HepG2 (cell line): Measurements from ENCODE around the gene GNB1. TPM values are rescaled to one million over a fixed set of nuclear protein-coding genes. Genes with fewer than 3 reads are reported as not detected.

Source experiments
- CEBPB ChIP-seq: IDR thresholded peaks from 2 replicates; pipeline ENCODE4 v1.6.1; 2011; ENCODE audit warnings: low read depth, low read length, improper control_type of control experiment, borderline replicate concordance
- CEBPG ChIP-seq: IDR thresholded peaks from 2 replicates; pipeline ENCODE4 v1.6.1; 2016
- EZH2 ChIP-seq: conservative IDR thresholded peaks from 2 replicates; pipeline ENCODE4 v1.6.1; 2012; ENCODE audit warnings: mild to moderate bottlenecking, low read depth, low read length, moderate library complexity
- HDAC1 ChIP-seq: sonication (generic); formaldehyde crosslinking; IDR thresholded peaks from 2 replicates; pipeline ENCODE4 v1.5.1; 2020; ENCODE audit warnings: mild to moderate bottlenecking, missing genetic modification reagents
- HDAC2 ChIP-seq: sonication (generic); formaldehyde crosslinking; IDR thresholded peaks from 2 replicates; pipeline ENCODE4 v1.4.0; 2020; ENCODE audit warnings: missing genetic modification reagents
- HNRNPLL ChIP-seq: fragments of 200-400 bp; formaldehyde crosslinking; IDR thresholded peaks from 2 replicates; pipeline ENCODE4 v1.6.1; 2017; ENCODE audit warnings: mild to moderate bottlenecking, low read depth, low read length; ENCODE audit not compliant: poor library complexity, severe bottlenecking
- IRF9 ChIP-seq: sonication (generic); formaldehyde crosslinking; IDR thresholded peaks from 2 replicates; pipeline ENCODE4 v1.8.0; 2022; ENCODE audit warnings: missing genetic modification reagents, mild to moderate bottlenecking, borderline replicate concordance
- MYC ChIP-seq: sonication (generic); formaldehyde crosslinking; IDR thresholded peaks from 2 replicates; pipeline ENCODE4 v1.9.0; 2021; ENCODE audit warnings: missing genetic modification reagents, borderline replicate concordance
- NCOA2 ChIP-seq: sonication (generic); formaldehyde crosslinking; IDR thresholded peaks from 2 replicates; pipeline ENCODE4 v1.8.0; 2022; ENCODE audit warnings: inconsistent platforms
- NFYC ChIP-seq: IDR thresholded peaks from 2 replicates; pipeline ENCODE4 v1.6.1; 2016; ENCODE audit warnings: missing genetic modification reagents, missing compliant biosample characterization
- PATZ1 ChIP-seq: sonication (generic); formaldehyde crosslinking; IDR thresholded peaks from 2 replicates; pipeline ENCODE4 v1.4.0; 2020; ENCODE audit warnings: missing genetic modification reagents
- RXRA ChIP-seq: sonication (generic); formaldehyde crosslinking; IDR thresholded peaks from 2 replicates; pipeline ENCODE4 v1.5.1; 2020; ENCODE audit warnings: missing genetic modification reagents
- SAP130 ChIP-seq: IDR thresholded peaks from 2 replicates; pipeline ENCODE4 v1.6.1; 2016; ENCODE audit warnings: low read depth
- SNAI1 ChIP-seq: sonication (generic); formaldehyde crosslinking; IDR thresholded peaks from 2 replicates; pipeline ENCODE4 v1.5.0; 2020; ENCODE audit warnings: mild to moderate bottlenecking, missing genetic modification reagents, borderline replicate concordance
- STAG1 ChIP-seq: sonication (generic); formaldehyde crosslinking; IDR thresholded peaks from 2 replicates; pipeline ENCODE4 v1.4.0; 2020; ENCODE audit warnings: missing genetic modification reagents
- TEAD3 ChIP-seq: optimal IDR thresholded peaks from 2 replicates; pipeline ENCODE3; 2016; ENCODE audit warnings: borderline replicate concordance
- TFDP2 ChIP-seq: sonication (generic); formaldehyde crosslinking; IDR thresholded peaks from 2 replicates; pipeline ENCODE4 v1.4.0; 2020; ENCODE audit warnings: missing genetic modification reagents
- ZBTB2 ChIP-seq: sonication (generic); formaldehyde crosslinking; IDR thresholded peaks from 2 replicates; pipeline ENCODE4 v1.8.0; 2022; ENCODE audit warnings: low read depth, missing genetic modification reagents
- ZBTB39 ChIP-seq: sonication (generic); formaldehyde crosslinking; IDR thresholded peaks from 2 replicates; pipeline ENCODE4 v1.5.0; 2020; ENCODE audit warnings: missing genetic modification reagents
- ZNF136 ChIP-seq: sonication (generic); formaldehyde crosslinking; IDR thresholded peaks from 2 replicates; pipeline ENCODE4 v1.8.1; 2022; ENCODE audit warnings: low read depth, mild to moderate bottlenecking, moderate library complexity, missing genetic modification reagents
- ZNF33A ChIP-seq: sonication (generic); formaldehyde crosslinking; IDR thresholded peaks from 2 replicates; pipeline ENCODE4 v1.5.1; 2020; ENCODE audit warnings: missing genetic modification reagents, mild to moderate bottlenecking, moderate library complexity, borderline replicate concordance
- ZNF564 ChIP-seq: sonication (generic); formaldehyde crosslinking; IDR thresholded peaks from 2 replicates; pipeline ENCODE4 v1.8.1; 2023; ENCODE audit warnings: mild to moderate bottlenecking, missing genetic modification reagents
- ZNF572 ChIP-seq: sonication (generic); formaldehyde crosslinking; IDR thresholded peaks from 2 replicates; pipeline ENCODE4 v1.5.1; 2020; ENCODE audit warnings: mild to moderate bottlenecking, missing genetic modification reagents
- ZNF607 ChIP-seq: sonication (generic); formaldehyde crosslinking; IDR thresholded peaks from 2 replicates; pipeline ENCODE4 v1.5.1; 2020; ENCODE audit warnings: missing genetic modification reagents, mild to moderate bottlenecking, borderline replicate concordance
- polyA plus RNA-seq, 8 experiments: library from polyadenylated mRNA; depleted of rRNA in 3 of 8; stranded (reverse) in 7 of 8; unstranded in 1 of 8; fragments of >200 nt; fragmentation: Illumina TruSeq in 4 of 8; extraction: Trizol in 4 of 8; gene quantifications; 2 replicates each; pipeline versions ENCODE4 v1.2.1 to v1.2.3, GENCODE V29; 2011 to 2016; ENCODE audit warnings: low read depth in 4 of 8, missing spikeins in 1 of 8, mixed read lengths in 1 of 8; ENCODE audit not compliant: insufficient read depth in 1 of 8
- total RNA-seq, 5 experiments: library from RNA; depleted of rRNA; stranded (reverse); fragments of >200 nt; fragmentation: Illumina TruSeq; extraction: Trizol; gene quantifications; 2 replicates each; pipeline ENCODE4 v1.2.3, GENCODE V29; 2016; ENCODE audit warnings: low read depth in 1 of 5

Gene GNB1
- total and polyA plus RNA-seq, 2 of the 13 experiments (the other 11 are each of a cell fraction or from before 2014, with no cell fraction given), result 66.2 to 327 TPM

GRCh38 chr1:1918901-1919303 lies 28.0 kb upstream of the GNB1 start, which contains the start of gene TMEM52 (continued):
- TF ChIP-seq ZNF572 (no peak), HDAC1 (CRISPR knock-in tag) (peak; percentile 55), ZBTB39 (CRISPR knock-in tag) (0 out of 2 replicates have a peak, but pooled peaks have one; percentile 10), HNRNPLL (no peak), MYC (CRISPR knock-in tag) (peak; percentile 67; the same call in 1 of the 2 replicates), RXRA (CRISPR knock-in tag) (no peak), TEAD3 (CRISPR knock-in tag) (no peak), PATZ1 (CRISPR knock-in tag) (peak; percentile 56; the same call in 1 of the 2 replicates), STAG1 (CRISPR knock-in tag) (peak; percentile 13), SAP130 (CRISPR knock-in tag) (peak; percentile 5; the same call in 1 of the 2 replicates), ZNF136 (CRISPR knock-in tag) (no peak), ZBTB2 (peak; percentile 57; the same call in 1 of the 2 replicates), NFYC (no peak), EZH2 (no peak), NCOA2 (no peak), CEBPB (no peak), HDAC2 (no peak), SNAI1 (CRISPR knock-in tag) (no peak), ZNF33A (no peak), IRF9 (CRISPR knock-in tag) (peak; percentile 76; the same call in 1 of the 2 replicates), ZNF607 (CRISPR knock-in tag) (peak; percentile 45; the same call in 1 of the 2 replicates), ZNF564 (CRISPR knock-in tag) (no peak), TFDP2 (CRISPR knock-in tag) (no peak; the same call in 1 of the 2 replicates), CEBPG (CRISPR knock-in tag) (no peak)
